T-helper 2 cell treated with Interferon-gamma antibody and Interleukin-4, amounts not matched to agents 100 ng/mL and 5 ng/mL, for 36 hours (primary cell): ENCODE results near the gene ANKRD31. TPM values are rescaled to one million over a fixed set of nuclear protein-coding genes. Genes with fewer than 3 reads are reported as not detected.
"Not testable (repeated sequence)": the region's sequence is repeated elsewhere in the genome, so short reads cannot be mapped to it uniquely, and the experiment has no call there.

ENCODE experiments used
- intact Hi-C: fragments of 100-400 bp; cut with micrococcal nuclease; formaldehyde crosslinking; loops from one replicate; pipeline ENCODE4 v1.15.1; 2023
- total RNA-seq: library from RNA; stranded (reverse); gene quantifications from 2 replicates; pipeline ENCODE4 v1.2.3, GENCODE V29; 2022

The ANKRD31 gene
- total RNA-seq, 1 donor from 2014 or later, result 0.16 TPM

DNA sequence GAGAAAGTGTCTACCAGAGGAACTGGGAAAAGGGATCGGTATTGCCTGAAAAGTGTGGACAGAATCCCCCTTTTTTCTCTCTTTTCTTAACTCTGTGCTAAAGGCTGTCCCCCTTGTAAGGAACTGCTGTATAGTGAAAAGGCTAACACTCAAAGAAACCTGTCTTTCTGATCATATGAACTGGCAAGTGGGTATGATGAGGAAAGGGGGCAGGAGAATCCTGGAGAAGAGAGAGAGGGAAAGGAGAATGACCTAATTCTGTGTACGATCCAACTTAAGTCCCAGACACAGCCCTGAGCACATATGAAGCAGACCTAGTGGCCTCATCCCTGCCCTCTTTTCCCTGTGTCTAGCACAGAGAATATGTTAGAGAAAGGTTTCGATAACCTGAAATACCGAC lies 967 bp downstream of the ANKRD31 start:
- intact Hi-C loops, result loop anchor here (1.0 to 10.0 kb wide), 7 partner anchors 185 to 1668 kb away; partner anchors contain the start of genes ANKRA2, CERT1, POC5 and POLK

DNA sequence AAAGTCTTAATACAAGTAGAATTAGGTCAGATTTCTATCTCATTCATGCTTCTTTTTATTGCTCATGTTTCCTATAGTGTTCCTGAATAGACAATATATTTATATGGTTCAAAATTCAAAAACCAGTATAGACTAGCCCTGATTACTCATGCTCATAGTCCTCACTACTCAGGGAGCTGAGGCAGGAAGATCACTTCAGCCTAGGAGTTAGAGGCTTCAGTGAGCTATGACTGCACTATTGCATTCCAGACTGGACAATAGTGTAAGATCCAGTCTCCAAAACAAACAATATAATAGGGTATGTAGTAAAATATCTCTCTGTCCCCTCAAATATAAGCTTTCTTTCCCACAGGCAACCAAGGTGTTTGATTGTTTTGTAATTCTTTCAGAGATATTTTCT lies 2.4 kb downstream of the ANKRD31 start:
- intact Hi-C loops, result loop anchor here (10.0 kb wide), 1 partner anchor 1021 kb away; no protein-coding TSS in a partner anchor

DNA sequence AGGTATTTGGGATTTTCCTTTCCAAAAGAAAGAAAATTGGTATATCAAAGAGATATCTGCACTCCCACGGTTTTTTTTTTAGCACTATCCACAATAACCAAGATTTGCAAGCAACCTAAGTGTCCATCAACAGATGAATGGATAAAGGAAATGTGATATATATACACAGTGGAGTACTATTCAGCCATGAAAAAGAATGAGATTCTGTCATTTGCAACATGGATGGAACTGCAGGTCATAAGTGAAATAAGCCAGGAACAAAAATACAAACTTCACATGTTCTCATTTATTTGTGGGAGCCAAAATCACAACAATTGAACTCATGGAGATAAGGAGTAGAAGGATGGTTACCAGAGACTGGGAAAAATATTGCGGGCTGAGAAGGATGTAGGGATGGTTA lies 9.8 kb downstream of the ANKRD31 start:
- intact Hi-C loops, result no loop called here

DNA sequence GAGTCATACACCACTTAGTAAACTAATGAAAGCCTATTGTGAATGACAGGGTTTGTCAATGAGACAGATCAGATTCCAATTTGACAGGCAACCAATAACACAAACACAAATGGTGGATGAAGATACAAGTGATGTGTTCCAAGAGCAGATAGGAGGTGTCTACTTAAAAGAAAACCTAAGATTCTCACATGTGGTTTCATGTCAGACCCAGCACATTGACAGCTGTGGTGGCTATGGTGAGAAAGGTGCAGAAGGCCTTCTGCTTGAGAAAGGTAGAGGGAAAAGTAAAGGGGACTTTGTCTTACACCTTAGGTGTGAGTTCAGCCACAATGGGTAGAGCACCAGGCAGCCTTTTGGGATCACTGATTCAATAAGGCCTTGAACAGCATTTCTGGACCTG lies 11.2 kb downstream of the ANKRD31 start:
- intact Hi-C loops, result no loop called here

DNA sequence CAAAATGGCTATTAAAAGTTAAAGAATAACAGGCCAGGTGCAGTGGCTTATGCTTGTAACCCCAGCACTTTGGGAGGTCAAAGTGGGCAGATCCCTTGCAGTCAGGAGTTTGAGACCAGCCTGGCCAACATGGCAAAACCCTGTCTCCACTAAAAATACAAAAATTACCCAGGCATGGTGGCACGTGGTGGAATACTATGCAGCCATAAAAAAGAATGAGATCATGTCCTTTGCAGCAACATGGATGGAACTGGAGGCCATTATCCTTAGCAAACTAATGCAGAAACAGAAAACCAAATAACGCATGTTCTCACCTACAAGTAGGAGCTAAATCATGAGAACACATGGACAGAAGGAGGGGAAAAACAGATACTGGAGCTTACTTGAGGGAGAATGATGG lies 15.9 kb downstream of the ANKRD31 start:
- intact Hi-C loops, result not testable (repeated sequence)

DNA sequence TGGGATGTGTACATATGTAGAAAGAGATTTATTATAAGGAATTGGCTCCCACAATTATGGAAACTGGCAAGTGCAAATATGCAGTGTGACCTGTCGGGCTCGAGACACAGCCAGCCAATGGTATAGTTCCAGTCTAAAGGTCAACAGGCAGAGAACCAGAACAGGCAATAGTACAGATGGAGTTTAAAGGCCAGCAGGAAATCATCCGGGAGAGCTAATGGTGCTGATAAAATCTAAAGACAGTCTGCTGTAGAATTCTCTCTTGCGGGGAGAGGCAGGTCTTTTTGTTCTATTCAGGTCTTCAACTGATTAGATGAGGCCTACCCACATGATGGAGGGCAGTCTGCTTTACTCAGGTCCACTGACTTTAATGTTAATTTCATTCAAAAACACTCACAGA lies 21.8 kb downstream of the ANKRD31 start:
- intact Hi-C loops, result no loop called here

DNA sequence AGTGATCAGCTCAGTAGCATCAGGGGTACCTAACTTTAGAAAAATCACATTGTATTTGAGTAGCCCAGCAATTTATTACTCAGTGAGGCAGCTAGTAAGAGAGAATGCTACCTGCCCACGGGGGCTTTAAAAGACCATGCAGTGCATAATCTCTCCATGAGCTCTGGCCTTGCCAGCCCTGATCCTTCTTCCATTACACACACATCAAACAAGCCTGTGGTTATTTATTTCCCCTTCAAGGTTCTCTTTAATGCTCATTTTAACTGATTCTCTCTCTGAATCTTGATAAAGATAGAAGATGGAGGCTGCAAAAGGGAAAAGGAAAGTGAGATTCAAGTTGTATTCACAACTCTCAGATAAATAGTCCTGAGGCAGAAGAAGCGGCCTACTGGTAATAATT lies 22.3 kb downstream of the ANKRD31 start:
- intact Hi-C loops, result no loop called here

DNA sequence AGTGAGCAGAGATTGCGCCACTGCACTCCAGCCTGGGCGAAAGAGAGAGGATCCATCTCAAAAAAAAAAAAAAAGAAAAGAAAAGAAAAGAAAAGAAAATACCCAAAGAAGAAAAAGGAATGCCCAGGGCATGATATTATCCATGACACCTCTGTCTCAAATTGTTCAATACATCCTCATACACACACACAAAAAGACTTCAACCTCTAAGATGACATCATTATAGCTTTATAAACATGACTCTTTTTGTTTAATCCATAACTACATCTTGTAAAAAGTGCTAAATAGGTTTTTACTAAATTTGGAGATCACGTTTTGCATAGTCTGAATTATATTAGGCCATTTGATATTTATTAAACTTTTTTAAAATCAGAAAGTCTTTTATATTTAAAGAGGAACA lies 33.1 kb downstream of the ANKRD31 start:
- intact Hi-C loops, result no loop called here

DNA sequence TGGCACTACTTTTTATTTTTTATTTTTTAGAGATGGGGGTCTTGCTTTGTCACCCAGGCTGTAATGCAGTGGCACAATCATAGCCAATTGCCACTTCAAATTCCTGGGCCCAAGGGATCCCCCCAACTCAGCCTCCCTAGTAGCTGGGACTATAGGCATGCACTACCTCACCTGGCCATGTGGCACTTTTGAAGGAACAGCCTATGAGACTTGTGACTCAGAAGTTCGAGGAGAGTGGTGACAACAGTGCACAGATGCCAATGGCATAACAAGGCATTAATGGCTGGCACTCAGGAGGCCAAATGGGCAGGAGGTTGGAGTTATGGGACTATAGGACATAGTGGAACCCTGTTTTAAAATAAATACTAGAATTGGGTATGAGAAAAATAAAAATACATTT lies 33.7 kb downstream of the ANKRD31 start:
- intact Hi-C loops, result no loop called here

DNA sequence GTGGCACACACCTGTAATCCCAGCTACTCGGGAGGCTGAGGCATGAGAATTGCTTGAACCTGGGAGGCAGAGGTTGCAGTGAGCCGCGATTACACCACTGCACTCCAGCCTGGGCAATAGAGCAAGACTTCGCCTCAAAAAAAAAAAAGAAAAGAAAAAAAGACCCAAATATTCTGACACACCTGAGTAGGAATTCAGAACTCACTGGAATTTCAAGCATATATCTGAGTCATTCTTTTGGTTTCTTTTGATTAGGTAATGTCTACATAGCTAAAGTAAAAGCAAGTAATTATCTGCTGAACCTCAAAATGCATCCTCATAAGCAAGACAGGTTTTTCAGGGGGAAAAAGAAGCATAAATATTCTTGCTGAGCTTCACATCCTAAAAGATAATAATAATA lies 35.9 kb downstream of the ANKRD31 start:
- intact Hi-C loops, result no loop called here

DNA sequence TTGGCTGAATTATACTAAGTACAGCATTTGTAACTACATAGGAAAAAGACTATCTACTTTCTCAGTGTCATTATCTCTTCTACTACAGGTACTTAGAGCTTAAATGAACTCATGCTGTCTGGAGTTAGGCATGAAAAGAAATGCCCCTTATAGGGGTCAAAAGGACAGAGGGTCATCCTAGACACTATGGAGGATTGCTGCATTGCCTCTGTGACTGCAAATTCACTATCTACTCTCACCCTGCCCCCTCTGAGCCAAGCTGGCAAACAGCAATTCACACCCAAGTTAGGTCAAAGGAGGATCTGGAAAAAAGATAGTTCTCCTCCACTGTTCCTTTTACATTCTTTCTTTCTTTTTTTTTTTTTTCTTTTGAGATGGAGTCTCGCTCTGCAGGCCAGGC lies 36.7 kb downstream of the ANKRD31 start:
- intact Hi-C loops, result no loop called here

DNA sequence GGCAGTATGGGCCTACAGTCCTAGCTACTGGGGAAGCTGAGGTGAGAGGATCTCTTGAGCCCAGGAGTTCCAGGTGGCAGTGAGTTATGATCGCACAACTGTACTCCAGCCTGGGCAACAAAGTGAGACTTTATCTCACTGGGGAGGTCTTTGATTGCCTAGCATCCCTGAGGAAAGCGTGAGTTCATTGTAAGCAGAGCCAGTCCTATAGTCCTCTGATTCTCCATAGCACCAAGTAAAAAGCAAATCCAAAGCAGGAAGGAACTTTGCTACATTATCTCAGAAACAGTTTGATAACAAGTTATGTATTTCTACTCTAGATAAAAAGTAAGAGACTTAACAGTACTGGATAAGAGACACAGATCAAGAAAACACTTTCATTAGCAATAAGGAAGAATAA lies 37.6 kb downstream of the ANKRD31 start:
- intact Hi-C loops, result no loop called here

DNA sequence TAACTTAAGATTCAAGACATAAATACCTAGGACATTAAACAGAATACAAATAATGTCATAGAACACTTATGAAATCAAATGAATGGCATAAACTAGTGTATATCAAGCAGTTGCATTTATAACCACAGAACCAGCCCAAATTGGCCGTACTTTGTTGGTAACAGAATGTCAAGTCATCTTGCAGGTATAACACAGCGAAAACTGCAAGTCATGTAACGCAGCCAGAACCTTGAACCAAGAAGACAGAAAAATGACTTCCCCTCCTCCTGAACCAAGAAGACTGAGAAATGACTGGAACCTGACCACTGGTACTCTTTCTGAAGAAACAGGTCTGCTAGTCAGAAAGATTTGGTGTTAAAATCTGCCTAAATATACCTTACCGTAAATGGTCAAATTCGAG lies 38.9 kb downstream of the ANKRD31 start:
- intact Hi-C loops, result no loop called here

DNA sequence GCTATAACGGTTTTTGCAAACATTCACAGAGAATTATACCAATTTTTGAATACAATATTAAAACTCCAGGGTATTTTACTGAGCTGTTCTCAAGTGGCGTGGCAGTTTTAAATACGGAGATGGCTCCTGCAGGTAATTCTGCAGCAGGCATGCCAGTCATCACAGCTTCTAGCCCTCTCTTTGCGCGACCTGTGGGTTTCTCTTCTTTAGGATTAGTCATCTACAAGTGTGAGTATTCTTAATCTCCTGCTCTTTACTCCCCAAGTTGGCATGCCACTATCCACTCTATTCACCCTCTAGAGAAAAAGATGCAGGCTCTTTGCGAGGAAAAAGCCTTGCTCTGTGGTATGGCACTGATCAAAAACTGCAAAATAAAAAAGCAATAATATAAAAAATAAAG lies 43.9 kb downstream of the ANKRD31 start:
- intact Hi-C loops, result no loop called here

DNA sequence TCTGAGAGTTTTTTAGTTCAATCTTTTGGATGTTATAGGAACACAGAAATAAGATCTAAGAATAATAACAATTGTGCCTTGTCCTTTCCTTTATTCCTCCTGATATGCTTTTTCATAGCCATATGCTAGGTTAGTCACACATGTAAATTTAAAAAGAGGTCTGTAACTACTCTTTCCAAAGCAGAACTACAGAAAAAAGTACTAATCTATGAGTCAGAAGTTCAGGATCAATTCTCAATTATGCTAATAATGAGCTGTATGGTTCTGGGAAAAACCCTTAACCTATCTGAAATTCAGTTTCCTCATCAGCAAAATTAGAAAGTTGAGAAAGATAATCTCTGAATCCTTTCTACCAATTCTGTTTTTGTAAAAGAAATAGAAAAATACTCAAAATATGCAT lies 44.4 kb downstream of the ANKRD31 start:
- intact Hi-C loops, result no loop called here

DNA sequence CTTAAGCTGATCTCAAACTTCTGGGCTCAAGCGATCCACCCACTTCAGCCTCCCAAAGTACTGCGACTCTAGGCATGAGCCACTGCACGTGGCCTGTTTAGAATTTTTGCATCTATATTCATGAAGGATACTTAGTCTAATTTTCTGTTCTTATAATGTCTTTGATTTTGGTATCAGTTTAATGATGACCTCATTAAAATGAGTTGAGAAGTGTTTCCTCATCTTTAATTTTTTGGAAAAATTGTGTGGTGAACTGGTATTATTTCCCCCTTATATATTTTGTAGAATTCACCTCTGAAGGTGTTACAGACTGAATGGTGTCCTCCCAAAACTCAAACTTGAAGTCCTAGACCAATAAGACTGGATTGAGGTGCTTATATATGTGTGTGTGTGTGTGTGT lies 46.5 kb downstream of the ANKRD31 start:
- intact Hi-C loops, result no loop called here

DNA sequence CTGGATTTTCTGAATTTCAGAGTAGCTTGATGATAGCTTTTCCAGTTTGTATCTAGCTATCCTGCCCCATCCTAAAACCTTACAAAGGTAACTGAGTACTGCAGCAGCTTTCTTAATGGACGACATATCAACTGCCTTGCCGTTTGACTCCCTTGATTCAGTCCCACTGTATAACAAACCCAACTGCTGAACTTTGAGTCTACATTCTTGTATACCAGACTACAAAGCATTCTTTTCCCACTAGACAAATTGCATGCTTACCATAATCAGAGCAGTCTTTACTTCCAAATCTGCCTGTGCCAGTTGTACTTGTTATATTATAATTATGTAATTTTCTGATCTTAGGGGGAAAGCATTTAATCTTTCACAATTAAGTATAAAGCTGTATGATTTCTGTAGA lies 47.3 kb downstream of the ANKRD31 start:
- intact Hi-C loops, result no loop called here

DNA sequence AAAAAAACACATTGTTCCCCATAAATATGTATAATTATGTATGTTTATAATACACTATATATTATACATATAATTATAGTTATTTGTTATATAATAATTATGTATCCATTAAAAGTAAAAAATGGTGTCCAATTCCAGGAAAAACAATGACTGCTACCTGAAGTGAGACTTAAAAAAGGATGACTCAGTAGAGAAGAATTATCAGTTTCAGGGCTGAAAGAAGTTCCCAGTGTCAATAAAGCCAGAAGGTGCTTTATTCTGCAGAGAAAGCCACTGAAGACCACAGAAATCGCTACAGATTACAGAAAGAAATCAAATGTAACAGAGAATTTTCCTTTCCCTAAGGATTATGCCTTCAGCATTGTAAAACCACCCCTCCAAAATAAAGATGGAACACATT lies 50.9 kb downstream of the ANKRD31 start:
- intact Hi-C loops, result no loop called here

DNA sequence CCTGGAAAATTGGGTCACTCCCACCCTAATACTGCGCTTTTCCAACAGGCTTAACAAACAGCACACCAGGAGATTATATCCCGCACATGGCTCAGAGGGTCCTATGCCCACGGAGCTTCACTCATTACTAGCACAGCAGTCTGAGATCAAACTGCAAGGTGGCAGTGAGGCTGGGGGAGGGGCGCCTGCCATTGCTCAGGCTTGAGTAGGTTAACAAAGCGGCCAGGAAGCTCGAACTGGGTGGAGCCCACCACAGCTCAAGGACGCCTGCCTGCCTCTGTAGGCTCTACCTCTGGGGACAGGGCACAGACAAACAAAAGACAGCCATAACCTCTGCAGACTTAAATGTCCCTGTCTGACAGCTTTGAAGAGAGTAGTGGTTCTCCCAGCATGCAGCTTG lies 60.7 kb downstream of the ANKRD31 start:
- intact Hi-C loops, result not testable (repeated sequence)

DNA sequence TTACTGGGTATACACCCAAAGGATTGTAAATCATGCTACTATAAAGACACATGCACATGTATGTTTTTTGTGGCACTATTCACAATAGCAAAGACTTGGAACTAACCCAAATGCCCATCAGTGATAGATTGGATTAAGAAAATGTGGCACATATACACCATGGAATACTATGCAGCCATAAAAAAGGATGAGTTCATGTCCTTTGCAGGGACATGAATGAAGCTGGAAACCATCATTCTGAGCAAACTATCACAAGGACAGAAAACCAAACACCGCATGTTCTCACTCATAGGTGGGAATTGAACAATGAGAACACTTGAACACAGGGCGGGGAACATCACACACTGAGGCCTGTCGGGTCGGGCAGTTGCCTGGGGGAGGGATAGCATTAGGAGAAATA lies 61.8 kb downstream of the ANKRD31 start:
- intact Hi-C loops, result not testable (repeated sequence)

DNA sequence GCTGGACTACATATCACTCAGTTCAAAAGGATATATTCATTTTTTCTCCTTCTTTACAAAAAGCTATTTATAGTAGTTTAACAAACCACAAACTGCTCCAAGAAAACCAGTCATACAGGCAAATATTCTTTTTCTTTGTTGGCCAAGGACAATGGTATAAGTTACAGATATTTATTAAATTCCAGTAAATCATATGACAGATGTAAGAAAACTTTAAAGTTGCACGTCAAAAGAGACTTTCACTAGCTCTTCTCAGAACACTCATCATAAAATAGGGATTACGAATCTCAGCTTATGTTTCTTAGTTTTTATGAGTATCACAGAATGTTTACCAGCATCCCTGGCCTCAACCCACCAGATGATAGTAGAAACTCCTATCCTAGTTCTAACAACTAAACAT lies 67.2 kb downstream of the ANKRD31 start:
- intact Hi-C loops, result no loop called here

DNA sequence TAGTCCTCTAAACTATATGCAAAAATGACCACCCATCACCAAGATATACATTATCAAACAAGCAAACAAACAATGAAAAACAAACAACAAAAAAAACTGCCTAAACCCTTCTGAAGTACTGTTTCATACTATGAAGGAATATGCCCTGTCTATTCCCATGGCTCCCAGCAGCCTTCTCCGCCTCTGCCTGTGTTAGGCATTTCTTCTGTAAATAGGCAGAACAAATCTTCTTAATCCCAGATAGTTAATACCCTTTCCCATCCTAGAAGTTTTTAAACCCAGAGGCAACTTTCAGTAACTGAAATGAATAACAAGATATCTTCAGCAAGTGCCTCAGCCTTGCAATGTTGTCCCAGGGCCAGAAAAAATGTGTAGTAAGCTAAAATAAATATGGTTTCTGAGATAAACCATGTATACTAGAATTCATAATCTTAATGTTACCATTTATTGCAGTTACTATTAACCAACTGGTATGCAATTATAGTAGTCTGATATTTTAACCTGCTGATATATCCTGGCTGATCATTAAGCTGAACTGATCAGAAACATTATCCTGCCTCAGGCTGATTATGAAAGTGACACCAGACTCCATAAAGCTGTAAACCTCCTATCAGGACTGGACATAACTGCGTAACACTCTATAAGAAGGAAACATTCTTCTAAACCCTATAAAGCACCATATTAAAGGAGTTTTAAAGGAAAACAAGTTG lies 68.5 kb downstream of the ANKRD31 start:
- intact Hi-C loops, result no loop called here

DNA sequence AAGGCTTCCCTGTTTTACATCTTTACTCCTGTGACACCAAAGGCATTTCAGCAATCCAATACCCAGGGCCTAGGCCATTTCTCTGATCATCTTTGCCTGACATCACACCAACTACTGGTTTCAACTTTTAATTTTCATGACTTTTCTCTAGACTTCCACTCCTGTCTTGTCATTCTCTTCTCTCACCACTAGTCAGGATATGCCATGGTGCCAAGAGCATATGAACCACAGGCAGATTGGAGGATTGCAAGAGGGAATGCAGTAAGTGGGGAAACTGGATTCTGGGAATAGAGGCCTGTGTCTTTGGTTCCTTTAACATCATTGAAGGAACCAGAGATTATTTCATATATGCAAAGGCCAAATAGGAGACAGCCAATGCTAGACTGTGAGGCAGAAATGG lies 69.3 kb downstream of the ANKRD31 start:
- intact Hi-C loops, result no loop called here

DNA sequence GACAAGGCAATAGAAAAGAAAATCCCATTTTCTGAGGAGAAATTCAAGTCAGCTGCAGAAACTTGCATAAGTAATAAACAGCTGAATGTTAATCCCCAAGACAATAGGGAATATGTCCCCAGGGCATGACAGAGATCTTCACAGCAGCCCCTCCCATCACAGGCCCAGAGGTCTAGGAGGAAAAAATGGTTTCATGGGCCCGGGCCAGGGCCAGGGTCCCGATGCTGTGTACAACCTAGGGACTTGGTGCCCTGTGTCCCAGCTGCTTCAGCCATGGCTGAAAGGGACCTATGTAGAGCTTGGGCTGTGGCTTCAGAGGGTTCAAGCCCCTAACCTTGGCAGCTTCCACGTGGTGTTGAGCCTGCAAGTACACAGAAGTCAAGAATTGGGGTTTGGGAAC lies 75.2 kb downstream of the ANKRD31 start:
- intact Hi-C loops, result not testable (repeated sequence)
